HEK293 (cell line): ENCODE measurements around the gene DNMT3A.

Source experiments
- PRDM1 ChIP-seq: fragments of 450-650 bp; formaldehyde crosslinking; IDR thresholded peaks from 2 replicates; pipeline ENCODE4; 2016; ENCODE audit warnings: missing biosample characterization, missing genetic modification characterization
- SP3 ChIP-seq: fragments of 450-650 bp; formaldehyde crosslinking; IDR thresholded peaks from 2 replicates; pipeline ENCODE4 v1.5.1; 2016; ENCODE audit warnings: missing biosample characterization, missing genetic modification characterization
- ZBTB17 ChIP-seq: fragments of 450-650 bp; formaldehyde crosslinking; IDR thresholded peaks from 2 replicates; pipeline ENCODE4 v1.5.1; 2016; ENCODE audit warnings: missing biosample characterization, missing genetic modification characterization
- ZNF133 ChIP-seq: fragments of 450-650 bp; formaldehyde crosslinking; IDR thresholded peaks from 2 replicates; pipeline ENCODE4 v1.5.1; 2016; ENCODE audit warnings: missing biosample characterization, missing genetic modification characterization
- ZNF211 ChIP-seq: fragments of 450-650 bp; formaldehyde crosslinking; IDR thresholded peaks from 2 replicates; pipeline ENCODE4 v1.5.1; 2016; ENCODE audit warnings: low read depth, missing biosample characterization, missing genetic modification characterization
- ZNF24 ChIP-seq: fragments of 450-650 bp; formaldehyde crosslinking; IDR thresholded peaks from 2 replicates; pipeline ENCODE4 v1.5.1; 2016; ENCODE audit warnings: missing biosample characterization, missing genetic modification characterization
- ZNF335 ChIP-seq: fragments of 450-650 bp; formaldehyde crosslinking; conservative IDR thresholded peaks from 2 replicates; pipeline ENCODE4 v1.5.1; 2016; ENCODE audit warnings: missing biosample characterization, missing genetic modification characterization
- ZNF621 ChIP-seq: fragments of 450-650 bp; formaldehyde crosslinking; IDR thresholded peaks from 2 replicates; pipeline ENCODE4 v1.5.1; 2017; ENCODE audit warnings: missing biosample characterization, missing genetic modification characterization
- ZNF654 ChIP-seq: fragments of 450-650 bp; formaldehyde crosslinking; IDR thresholded peaks from 2 replicates; pipeline ENCODE4 v1.5.1; 2016; ENCODE audit warnings: low read depth, missing biosample characterization, missing genetic modification characterization
- TF ChIP-seq, protein P1 (sequence below): fragments of 450-650 bp; formaldehyde crosslinking; IDR thresholded peaks from 2 replicates; pipeline ENCODE4 v1.5.1; 2016; ENCODE audit warnings: missing biosample characterization, missing genetic modification characterization
- TF ChIP-seq, protein P2 (sequence below): fragments of 450-650 bp; formaldehyde crosslinking; IDR thresholded peaks from 2 replicates; pipeline ENCODE4 v1.5.1; 2016; ENCODE audit warnings: missing biosample characterization, missing genetic modification characterization, low read depth
- TF ChIP-seq, protein P3 (sequence below): fragments of 450-650 bp; formaldehyde crosslinking; IDR thresholded peaks from 2 replicates; pipeline ENCODE4 v1.5.1; 2017; ENCODE audit warnings: missing biosample characterization, missing genetic modification characterization
- TF ChIP-seq, protein P4 (sequence below): fragments of 450-650 bp; formaldehyde crosslinking; IDR thresholded peaks from 2 replicates; pipeline ENCODE4 v1.5.1; 2016; ENCODE audit warnings: missing biosample characterization, missing genetic modification characterization

DNA sequence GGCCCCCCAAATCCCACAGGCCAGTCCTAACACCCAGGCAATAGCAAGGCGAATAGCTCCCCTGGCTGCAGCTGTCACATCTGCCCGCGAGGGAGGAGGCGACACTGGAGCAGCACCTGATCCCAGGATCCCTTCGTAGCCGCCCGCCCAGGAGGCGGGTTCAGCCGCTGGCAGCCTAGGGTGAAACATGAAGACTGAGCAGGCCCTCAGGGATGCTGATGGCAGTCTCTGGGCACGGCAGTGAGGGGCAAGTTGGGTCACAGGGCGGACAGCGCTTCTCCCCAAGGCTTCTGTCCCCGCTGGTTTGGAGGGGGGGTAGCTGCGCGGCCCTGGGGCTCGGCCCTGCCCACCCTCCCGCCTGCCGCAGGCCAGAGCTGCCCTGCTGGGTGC is 1.9 kb downstream of the DNMT3A start:
- no peak for TF ChIP-seq PRDM1
- TF ChIP-seq, protein P1, sequence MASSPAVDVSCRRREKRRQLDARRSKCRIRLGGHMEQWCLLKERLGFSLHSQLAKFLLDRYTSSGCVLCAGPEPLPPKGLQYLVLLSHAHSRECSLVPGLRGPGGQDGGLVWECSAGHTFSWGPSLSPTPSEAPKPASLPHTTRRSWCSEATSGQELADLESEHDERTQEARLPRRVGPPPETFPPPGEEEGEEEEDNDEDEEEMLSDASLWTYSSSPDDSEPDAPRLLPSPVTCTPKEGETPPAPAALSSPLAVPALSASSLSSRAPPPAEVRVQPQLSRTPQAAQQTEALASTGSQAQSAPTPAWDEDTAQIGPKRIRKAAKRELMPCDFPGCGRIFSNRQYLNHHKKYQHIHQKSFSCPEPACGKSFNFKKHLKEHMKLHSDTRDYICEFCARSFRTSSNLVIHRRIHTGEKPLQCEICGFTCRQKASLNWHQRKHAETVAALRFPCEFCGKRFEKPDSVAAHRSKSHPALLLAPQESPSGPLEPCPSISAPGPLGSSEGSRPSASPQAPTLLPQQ (tag by site-specific recombination) = no peak
- TF ChIP-seq, protein P2, sequence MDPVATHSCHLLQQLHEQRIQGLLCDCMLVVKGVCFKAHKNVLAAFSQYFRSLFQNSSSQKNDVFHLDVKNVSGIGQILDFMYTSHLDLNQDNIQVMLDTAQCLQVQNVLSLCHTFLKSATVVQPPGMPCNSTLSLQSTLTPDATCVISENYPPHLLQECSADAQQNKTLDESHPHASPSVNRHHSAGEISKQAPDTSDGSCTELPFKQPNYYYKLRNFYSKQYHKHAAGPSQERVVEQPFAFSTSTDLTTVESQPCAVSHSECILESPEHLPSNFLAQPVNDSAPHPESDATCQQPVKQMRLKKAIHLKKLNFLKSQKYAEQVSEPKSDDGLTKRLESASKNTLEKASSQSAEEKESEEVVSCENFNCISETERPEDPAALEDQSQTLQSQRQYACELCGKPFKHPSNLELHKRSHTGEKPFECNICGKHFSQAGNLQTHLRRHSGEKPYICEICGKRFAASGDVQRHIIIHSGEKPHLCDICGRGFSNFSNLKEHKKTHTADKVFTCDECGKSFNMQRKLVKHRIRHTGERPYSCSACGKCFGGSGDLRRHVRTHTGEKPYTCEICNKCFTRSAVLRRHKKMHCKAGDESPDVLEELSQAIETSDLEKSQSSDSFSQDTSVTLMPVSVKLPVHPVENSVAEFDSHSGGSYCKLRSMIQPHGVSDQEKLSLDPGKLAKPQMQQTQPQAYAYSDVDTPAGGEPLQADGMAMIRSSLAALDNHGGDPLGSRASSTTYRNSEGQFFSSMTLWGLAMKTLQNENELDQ = no peak
- TF ChIP-seq ZNF133 (tag by site-specific recombination) = no peak
- TF ChIP-seq, protein P3, sequence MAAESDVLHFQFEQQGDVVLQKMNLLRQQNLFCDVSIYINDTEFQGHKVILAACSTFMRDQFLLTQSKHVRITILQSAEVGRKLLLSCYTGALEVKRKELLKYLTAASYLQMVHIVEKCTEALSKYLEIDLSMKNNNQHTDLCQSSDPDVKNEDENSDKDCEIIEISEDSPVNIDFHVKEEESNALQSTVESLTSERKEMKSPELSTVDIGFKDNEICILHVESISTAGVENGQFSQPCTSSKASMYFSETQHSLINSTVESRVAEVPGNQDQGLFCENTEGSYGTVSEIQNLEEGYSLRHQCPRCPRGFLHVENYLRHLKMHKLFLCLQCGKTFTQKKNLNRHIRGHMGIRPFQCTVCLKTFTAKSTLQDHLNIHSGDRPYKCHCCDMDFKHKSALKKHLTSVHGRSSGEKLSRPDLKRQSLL (tag by site-specific recombination) = no peak
- TF ChIP-seq, protein P4, sequence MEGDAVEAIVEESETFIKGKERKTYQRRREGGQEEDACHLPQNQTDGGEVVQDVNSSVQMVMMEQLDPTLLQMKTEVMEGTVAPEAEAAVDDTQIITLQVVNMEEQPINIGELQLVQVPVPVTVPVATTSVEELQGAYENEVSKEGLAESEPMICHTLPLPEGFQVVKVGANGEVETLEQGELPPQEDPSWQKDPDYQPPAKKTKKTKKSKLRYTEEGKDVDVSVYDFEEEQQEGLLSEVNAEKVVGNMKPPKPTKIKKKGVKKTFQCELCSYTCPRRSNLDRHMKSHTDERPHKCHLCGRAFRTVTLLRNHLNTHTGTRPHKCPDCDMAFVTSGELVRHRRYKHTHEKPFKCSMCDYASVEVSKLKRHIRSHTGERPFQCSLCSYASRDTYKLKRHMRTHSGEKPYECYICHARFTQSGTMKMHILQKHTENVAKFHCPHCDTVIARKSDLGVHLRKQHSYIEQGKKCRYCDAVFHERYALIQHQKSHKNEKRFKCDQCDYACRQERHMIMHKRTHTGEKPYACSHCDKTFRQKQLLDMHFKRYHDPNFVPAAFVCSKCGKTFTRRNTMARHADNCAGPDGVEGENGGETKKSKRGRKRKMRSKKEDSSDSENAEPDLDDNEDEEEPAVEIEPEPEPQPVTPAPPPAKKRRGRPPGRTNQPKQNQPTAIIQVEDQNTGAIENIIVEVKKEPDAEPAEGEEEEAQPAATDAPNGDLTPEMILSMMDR = no peak
- no peak for TF ChIP-seq ZBTB17 (tag by site-specific recombination)
- TF ChIP-seq ZNF335 (tag by site-specific recombination) = no peak
- TF ChIP-seq ZNF24 (tag by site-specific recombination) = no peak
- no peak for TF ChIP-seq ZNF211 (tag by site-specific recombination)
- no peak for TF ChIP-seq ZNF654 (tag by site-specific recombination)
- no peak for TF ChIP-seq SP3 (tag by site-specific recombination)
- TF ChIP-seq ZNF621 (tag by site-specific recombination) = no peak
